BLaER1 treated with 17β-estradiol and CSF1 and Interleukin-3, amounts not matched to agents 10 nM and 100 nM (cell line): ENCODE data around the gene ABI3BP.

Experiments
- H3K27ac ChIP-seq, 11 experiments: shearing (Covaris generic); formaldehyde crosslinking; 2 replicates each; pipeline ENCODE4 v1.8.1; 2022
- H3K27me3 ChIP-seq, 11 experiments: shearing (Covaris generic); formaldehyde crosslinking; 2 replicates each; pipeline ENCODE4 v1.8.1; 2022
- H3K36me3 ChIP-seq, 11 experiments: shearing (Covaris generic); formaldehyde crosslinking; 2 replicates each; pipeline ENCODE4 v1.8.1; 2022
- H3K4me1 ChIP-seq, 10 experiments: shearing (Covaris generic); formaldehyde crosslinking; 2 replicates each; pipeline ENCODE4 v1.8.1; 2022
- H3K4me2 ChIP-seq, 11 experiments: shearing (Covaris generic); formaldehyde crosslinking; 2 replicates each; pipeline ENCODE4 v1.8.1; 2022
- H3K4me3 ChIP-seq, 10 experiments: shearing (Covaris generic); formaldehyde crosslinking; 2 replicates each; pipeline ENCODE4 v1.8.1; 2022
- H3K9ac ChIP-seq, 11 experiments: shearing (Covaris generic); formaldehyde crosslinking; 2 replicates each; pipeline ENCODE4 v1.8.1; 2022
- H3K9me3 ChIP-seq, 11 experiments: shearing (Covaris generic); formaldehyde crosslinking; replicated peaks in 1 of 11; 2 replicates each; pipeline ENCODE4 v1.8.1; 2022
- H4K20me1 ChIP-seq, 11 experiments: shearing (Covaris generic); formaldehyde crosslinking; 2 replicates each; pipeline ENCODE4 v1.8.1; 2022
- Cebpa-rat ChIP-seq, 11 experiments: shearing (Covaris generic); IDR thresholded peaks; 2 replicates each; pipeline ENCODE4 v1.8.1; 2022

The ABI3BP gene

DNA sequence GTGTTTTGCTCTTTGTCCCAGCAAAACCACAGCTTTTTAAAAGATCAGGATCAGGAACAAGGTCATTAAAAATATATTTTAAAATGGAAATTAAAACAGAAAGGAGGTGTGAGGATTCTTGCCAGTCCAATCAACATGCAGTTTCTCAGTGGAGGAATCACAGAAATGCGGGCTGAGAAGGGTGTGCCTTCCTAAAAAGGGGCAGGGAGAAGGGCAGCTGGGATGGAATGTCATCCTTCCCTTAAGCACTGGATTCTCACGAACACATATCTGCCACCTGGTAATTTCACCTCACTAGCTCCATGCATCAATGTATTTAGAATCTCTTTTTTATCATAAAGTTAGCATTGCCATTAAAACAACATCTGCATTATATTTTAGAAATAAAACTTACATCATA, 21.4 kb downstream of the ABI3BP start:
- Histone ChIP-seq H3K27me3 (no peaks in the 10 kb centered on the region), H3K36me3 (no peaks in the 10 kb centered on the region), H3K4me1 (no peaks in the 10 kb centered on the region), H3K27ac (no peak overlapping the region), H3K4me2 (no peak overlapping the region), H3K4me3 (no peak overlapping the region), H3K9ac (no peak overlapping the region), H4K20me1 (no peaks in the 10 kb centered on the region), H3K9me3 (no peaks in the 10 kb centered on the region)
- no peak for TF ChIP-seq Cebpa-rat (IDR thresholded peaks at IDR 0.05)

DNA sequence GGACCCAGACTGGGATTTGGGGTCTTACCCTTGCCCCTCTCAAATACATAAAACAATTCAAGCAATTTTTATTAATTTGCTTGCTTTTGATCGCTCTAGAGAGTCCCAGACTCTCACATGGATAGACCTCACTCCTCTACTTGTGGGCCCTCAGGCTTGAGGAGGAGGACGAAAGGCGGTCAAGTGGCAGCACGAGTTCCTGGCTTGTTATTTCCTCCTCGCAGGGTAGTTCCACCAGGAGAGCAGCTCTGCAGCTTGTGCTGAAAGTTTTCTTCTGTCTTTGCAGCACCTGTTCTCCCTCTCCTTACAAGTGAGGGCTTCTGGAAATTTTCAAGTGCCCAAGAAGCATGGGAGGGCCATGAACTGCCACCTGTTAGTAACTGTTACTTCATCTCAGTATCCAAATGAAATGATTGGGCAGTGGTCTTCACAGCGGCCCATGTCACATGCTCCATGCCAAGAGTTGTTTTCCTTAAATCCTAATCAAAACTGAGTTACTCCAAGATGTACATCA, 22.7 kb downstream of the ABI3BP start:
- Histone ChIP-seq H4K20me1 (no peaks in the 10 kb centered on the region), H3K4me2 (no peak overlapping the region), H3K9me3 (no peaks in the 10 kb centered on the region), H3K27me3 (no peaks in the 10 kb centered on the region), H3K27ac (no peak overlapping the region), H3K36me3 (no peaks in the 10 kb centered on the region), H3K4me3 (no peak overlapping the region), H3K4me1 (no peaks in the 10 kb centered on the region), H3K9ac (no peak overlapping the region)
- no peak for TF ChIP-seq Cebpa-rat (IDR thresholded peaks at IDR 0.05)

DNA sequence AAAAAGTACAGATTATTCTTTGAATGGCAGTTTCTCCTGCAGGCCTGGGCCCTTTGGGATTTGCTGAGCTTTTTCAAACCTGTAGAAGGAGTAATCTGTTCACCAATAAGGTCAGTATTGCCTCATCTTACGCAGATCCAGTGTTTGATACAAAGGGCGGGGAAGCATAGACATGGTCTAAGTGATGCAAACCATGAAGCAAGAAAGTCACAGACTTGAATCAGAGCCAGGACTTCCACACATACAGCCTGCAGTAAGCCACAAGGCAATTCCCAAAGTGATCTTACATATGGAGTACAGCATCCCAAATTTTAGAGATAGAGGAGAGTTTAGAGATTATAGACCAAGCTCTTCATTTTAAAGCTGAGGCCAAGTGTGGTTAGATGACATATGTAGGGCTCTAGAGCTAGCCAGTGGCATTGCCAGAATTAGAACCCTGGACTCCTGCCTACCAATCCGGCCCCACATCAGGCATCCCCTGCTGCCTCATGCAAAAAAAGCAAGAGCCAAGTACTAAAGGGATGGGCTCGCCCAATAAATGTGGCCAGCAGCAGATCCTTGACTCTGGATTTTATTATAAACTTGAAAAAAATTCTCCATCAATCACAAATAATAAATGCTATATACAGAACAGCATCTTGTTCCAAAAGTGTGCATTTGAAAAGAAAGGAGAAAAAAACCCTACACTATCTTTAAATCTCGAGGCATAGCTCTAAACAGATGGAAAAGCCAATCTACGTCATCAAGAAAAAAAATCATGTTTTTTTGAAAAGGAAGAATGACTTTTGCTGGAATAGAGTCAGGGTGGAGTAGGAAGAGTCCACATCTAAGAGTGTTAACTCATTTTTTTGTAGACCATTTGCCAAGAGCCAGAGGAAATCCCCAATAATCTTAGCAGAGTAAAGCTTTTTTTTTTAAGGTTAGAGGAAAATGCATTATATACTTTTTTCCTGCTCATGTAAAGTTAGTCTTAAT, 24.0 kb downstream of the ABI3BP start:
- H3K27ac ChIP-seq: no peak overlapping the region
- no peaks in the 10 kb centered on the region for H3K27me3 ChIP-seq
- H3K4me1 ChIP-seq: no peaks in the 10 kb centered on the region
- H3K36me3 ChIP-seq: no peaks in the 10 kb centered on the region
- no peaks in the 10 kb centered on the region for H4K20me1 ChIP-seq
- no peak for TF ChIP-seq Cebpa-rat (IDR thresholded peaks at IDR 0.05)
- H3K9me3 ChIP-seq: no peaks in the 10 kb centered on the region; a peak in 1 of 22 replicates
- H3K9ac ChIP-seq: no peak overlapping the region
- no peak overlapping the region for H3K4me2 ChIP-seq
- no peak overlapping the region for H3K4me3 ChIP-seq

DNA sequence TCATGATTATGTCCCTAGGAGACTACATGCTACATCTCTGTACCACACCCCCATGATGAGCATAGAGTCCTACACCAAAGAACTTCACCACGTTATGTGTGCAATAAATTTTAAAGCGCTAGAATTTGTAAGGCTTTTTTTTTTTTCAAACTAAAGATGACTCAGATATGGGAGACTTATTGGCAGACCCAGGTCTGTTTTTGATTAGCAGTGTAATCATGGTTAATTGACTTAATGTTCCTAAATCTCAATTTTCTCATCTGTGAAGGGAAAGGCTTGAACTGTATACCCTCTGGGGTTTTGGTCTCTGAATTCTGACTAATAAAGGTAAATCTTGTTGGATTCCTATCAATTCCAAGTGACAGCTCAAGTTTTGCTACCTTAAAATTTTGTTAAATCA, 26.4 kb downstream of the ABI3BP start:
- Histone ChIP-seq H3K4me1 (no peaks in the 10 kb centered on the region), H3K9ac (no peak overlapping the region), H3K27ac (no peak overlapping the region), H3K4me3 (no peak overlapping the region), H3K4me2 (no peak overlapping the region), H3K27me3 (no peaks in the 10 kb centered on the region), H3K9me3 (no peaks in the 10 kb centered on the region; a peak in 1 of 22 replicates), H3K36me3 (no peaks in the 10 kb centered on the region), H4K20me1 (no peaks in the 10 kb centered on the region)
- TF ChIP-seq Cebpa-rat (IDR thresholded peaks at IDR 0.05): no peak

DNA sequence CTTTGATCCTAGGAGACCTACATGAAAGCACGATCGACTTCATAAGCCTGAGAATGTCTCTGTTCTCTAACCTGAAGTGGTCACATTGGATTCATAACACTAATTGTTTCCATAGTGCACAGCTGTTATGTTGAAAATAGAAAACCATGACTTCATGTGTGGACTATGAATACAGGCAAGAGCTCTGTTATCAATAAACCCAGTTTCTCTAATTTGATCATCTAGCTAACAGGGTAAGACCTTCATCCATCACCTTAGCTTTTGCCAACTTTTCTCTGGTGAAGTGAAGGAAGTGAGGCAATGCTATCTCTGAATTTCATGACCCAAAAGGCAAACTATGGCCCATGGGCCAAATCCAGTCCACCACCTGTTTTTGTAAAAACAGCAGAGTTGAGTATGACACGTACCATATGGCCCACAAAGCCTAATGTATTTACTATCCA, 27.2 kb downstream of the ABI3BP start:
- Histone ChIP-seq H3K9ac (no peak overlapping the region), H4K20me1 (no peaks in the 10 kb centered on the region), H3K4me2 (no peak overlapping the region), H3K9me3 (peaks cover 0 to under 1% (median 0%) of the 10 kb centered on the region in 11 experiments; a peak in 3 of 22 replicates), H3K4me3 (no peak overlapping the region), H3K27ac (no peak overlapping the region), H3K27me3 (no peaks in the 10 kb centered on the region), H3K36me3 (no peaks in the 10 kb centered on the region), H3K4me1 (no peaks in the 10 kb centered on the region)
- no peak for TF ChIP-seq Cebpa-rat (IDR thresholded peaks at IDR 0.05)

DNA sequence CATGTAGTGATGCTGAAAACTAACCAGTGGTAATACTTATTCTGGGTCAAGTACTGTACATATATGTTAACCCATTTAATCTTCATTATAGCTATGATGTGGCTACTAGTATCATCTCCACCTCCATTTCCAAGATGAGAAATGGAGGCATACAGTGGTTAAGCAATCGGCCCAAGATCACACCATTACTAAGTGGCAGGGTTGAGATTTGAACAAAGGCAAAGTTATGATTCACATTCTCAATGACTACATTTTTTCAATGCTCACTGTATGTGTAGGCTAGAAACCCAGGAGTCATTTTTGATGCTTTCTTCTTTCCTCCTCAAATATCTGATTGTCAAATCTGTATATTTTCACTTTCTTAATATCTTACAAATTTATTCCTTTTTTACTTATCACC, 30.2 kb downstream of the ABI3BP start:
- TF ChIP-seq Cebpa-rat (IDR thresholded peaks at IDR 0.05): no peak

DNA sequence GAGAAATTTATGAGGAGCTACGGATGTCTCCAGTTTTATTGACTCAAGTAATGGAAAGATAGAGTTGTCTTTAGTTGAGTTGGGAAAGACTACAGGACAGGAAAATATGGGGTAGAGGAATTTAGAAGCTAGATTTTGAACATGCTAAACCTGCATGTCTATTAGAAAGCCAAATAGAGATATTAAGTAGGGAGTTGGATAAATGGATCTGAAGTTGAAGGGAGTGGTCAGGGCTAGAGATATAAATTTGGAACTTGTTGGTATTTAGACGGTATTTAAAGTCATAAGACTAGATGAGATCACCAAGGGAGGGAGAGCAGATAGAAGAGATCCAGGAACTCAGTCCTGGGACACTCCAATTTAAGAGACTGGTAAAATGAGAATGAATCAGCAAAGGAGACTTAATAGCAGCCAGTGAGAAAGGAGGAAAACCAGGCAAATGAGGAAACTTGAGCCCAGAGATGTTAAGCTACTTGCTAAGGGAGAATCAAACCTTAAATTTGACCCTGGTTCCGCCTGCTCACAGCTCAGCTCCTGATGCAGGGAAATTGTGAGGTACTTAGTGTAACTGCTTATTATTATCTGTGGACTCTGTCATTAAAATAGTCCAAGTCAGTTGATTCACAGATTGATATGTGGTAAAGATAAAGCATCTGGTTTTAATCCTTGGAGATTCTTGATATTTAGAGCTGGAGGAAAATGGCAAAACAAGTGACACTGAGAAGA, 35.8 kb downstream of the ABI3BP start:
- Histone ChIP-seq H4K20me1 (no peaks in the 10 kb centered on the region), H3K9ac (no peak overlapping the region), H3K27ac (no peak overlapping the region), H3K4me3 (no peak overlapping the region), H3K9me3 (peaks cover 15 to 24% (median 22%) of the 10 kb centered on the region in 11 experiments; a peak in 21 of 22 replicates), H3K27me3 (no peaks in the 10 kb centered on the region), H3K36me3 (no peaks in the 10 kb centered on the region), H3K4me2 (no peak overlapping the region), H3K4me1 (no peaks in the 10 kb centered on the region)
- no peak for TF ChIP-seq Cebpa-rat (IDR thresholded peaks at IDR 0.05)

More for the DNA sequence above, 30.2 kb downstream of the ABI3BP start:
- Histone ChIP-seq H4K20me1 (no peaks in the 10 kb centered on the region), H3K4me2 (no peak overlapping the region), H3K36me3 (no peaks in the 10 kb centered on the region), H3K9ac (no peak overlapping the region), H3K27ac (no peak overlapping the region), H3K4me3 (no peak overlapping the region), H3K27me3 (no peaks in the 10 kb centered on the region), H3K9me3 (peaks cover 15 to 24% (median 22%) of the 10 kb centered on the region in 11 experiments; a peak in 21 of 22 replicates), H3K4me1 (no peaks in the 10 kb centered on the region)

DNA sequence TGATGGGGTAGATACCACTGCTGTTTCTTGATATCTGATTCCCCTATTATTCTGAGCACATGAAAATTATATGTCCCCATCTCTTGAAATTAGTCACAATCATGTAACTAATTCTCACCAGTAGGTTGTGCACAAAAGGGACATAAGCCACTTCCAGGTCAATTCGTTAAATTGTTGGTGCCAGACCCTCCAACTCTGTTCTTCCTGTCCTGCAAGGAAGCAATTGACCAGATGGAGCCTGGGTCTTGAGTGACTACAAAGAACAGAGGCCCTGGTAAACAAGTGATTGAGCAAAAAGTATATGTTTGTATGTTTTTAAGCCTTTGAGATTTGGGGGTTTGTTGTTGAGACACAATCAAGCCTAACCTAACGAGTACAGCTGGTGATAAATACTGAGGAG, 36.9 kb downstream of the ABI3BP start:
- H4K20me1 ChIP-seq: no peaks in the 10 kb centered on the region
- peaks cover 15 to 24% (median 22%) of the 10 kb centered on the region in 11 experiments; a peak in 21 of 22 replicates for H3K9me3 ChIP-seq
- H3K4me3 ChIP-seq: no peak overlapping the region
- H3K9ac ChIP-seq: no peak overlapping the region
- H3K4me1 ChIP-seq: no peaks in the 10 kb centered on the region
- no peak for TF ChIP-seq Cebpa-rat (IDR thresholded peaks at IDR 0.05)
- no peak overlapping the region for H3K27ac ChIP-seq
- H3K27me3 ChIP-seq: no peaks in the 10 kb centered on the region
- no peaks in the 10 kb centered on the region for H3K36me3 ChIP-seq
- no peak overlapping the region for H3K4me2 ChIP-seq

DNA sequence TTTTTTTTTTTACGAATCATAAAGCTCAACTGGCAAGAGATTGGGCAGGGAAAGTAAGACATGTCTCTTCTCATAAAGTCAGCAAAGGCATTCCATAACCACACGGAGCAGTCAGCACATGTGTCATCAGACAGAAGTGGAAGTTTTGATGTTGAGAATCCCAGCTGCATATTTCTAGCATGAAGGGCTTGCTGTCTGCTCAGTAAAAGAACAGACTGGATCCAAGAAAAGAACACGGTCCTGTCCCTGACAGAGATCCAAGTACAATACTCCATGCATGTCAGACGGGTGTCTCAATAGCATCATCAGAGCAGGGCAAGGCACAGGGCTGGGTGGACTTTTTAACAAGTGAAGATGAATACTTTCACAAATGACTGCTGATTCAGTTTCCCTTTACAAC, 38.2 kb downstream of the ABI3BP start:
- peaks cover 7 to 15% (median 13%) of the 10 kb centered on the region in 11 experiments; a peak in 19 of 22 replicates for H3K9me3 ChIP-seq
- H3K9ac ChIP-seq: no peak overlapping the region
- no peaks in the 10 kb centered on the region for H3K27me3 ChIP-seq
- H3K4me3 ChIP-seq: no peak overlapping the region
- no peak for TF ChIP-seq Cebpa-rat (IDR thresholded peaks at IDR 0.05)
- no peaks in the 10 kb centered on the region for H4K20me1 ChIP-seq
- no peaks in the 10 kb centered on the region for H3K36me3 ChIP-seq
- H3K4me2 ChIP-seq: no peak overlapping the region
- H3K4me1 ChIP-seq: no peaks in the 10 kb centered on the region
- no peak overlapping the region for H3K27ac ChIP-seq
